Thyroid gland (tissue), 4 donors: Measurements from ENCODE around the gene SLC5A9.

ENCODE experiments used
- POLR2A ChIP-seq, 2 donors: fragments of 450-650 bp; IDR thresholded peaks; one replicate each; pipeline ENCODE4 v1.6.1; 2017; ENCODE audit warnings: antibody characterized with exemption in 2 of 2, mild to moderate bottlenecking in 2 of 2, moderate library complexity in 1 of 2
- TF ChIP-seq, protein P1 (sequence below), 6 experiments: fragments of 200-600 bp in 3 of 6; fragments of 450-650 bp in 3 of 6; sonication (generic) in 3 of 6; IDR thresholded peaks; one replicate each; pipeline ENCODE4 v1.5.1; 2016 to 2019; ENCODE audit warnings: antibody characterized with exemption in 6 of 6, mild to moderate bottlenecking in 2 of 6, inconsistent platforms in 1 of 6, moderate library complexity in 1 of 6

DNA sequence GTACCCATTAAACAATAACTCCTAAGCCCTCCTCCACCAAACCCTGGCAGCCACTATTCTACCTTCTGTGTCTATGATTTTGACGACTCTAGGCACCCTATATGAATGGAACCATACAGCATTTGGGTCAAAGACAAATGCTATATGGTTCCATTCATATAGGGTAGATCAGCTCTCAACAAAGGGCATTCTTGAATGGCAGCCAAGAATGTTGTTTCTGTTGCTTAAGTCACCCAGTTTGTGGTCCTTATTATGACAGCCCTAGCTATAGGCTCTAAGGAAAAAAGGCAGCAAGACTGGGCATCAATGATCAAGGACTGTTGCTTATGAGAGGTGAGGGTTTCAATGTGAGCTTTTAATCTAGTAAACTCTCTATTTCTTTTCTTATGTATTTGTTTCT, 4.7 kb upstream of the SLC5A9 start:
- TF ChIP-seq POLR2A (IDR thresholded peaks at IDR 0.05) = no peak
- TF ChIP-seq, protein P1, sequence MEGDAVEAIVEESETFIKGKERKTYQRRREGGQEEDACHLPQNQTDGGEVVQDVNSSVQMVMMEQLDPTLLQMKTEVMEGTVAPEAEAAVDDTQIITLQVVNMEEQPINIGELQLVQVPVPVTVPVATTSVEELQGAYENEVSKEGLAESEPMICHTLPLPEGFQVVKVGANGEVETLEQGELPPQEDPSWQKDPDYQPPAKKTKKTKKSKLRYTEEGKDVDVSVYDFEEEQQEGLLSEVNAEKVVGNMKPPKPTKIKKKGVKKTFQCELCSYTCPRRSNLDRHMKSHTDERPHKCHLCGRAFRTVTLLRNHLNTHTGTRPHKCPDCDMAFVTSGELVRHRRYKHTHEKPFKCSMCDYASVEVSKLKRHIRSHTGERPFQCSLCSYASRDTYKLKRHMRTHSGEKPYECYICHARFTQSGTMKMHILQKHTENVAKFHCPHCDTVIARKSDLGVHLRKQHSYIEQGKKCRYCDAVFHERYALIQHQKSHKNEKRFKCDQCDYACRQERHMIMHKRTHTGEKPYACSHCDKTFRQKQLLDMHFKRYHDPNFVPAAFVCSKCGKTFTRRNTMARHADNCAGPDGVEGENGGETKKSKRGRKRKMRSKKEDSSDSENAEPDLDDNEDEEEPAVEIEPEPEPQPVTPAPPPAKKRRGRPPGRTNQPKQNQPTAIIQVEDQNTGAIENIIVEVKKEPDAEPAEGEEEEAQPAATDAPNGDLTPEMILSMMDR (IDR thresholded peaks at IDR 0.05) = no peak
